H1 (cell line): Measurements from ENCODE around the gene DUSP12. TPM values are rescaled to one million over a fixed set of nuclear protein-coding genes. Genes with fewer than 3 reads are reported as not detected.

Experiments
- CTCF ChIA-PET: fragments of 300-600 bp; sonication (Branson Sonifier 250); formaldehyde crosslinking; loops from one replicate; lab custom pipeline; 2021; ENCODE audit not compliant: partially characterized antibody; lab: Charles Lee
- POLR2A ChIA-PET: fragments of 300-600 bp; sonication (Branson Sonifier 250); formaldehyde crosslinking; loops from one replicate; lab custom pipeline; 2021; ENCODE audit warnings: inconsistent platforms; ENCODE audit not compliant: partially characterized antibody; lab: Charles Lee
- DNase-seq, 2 experiments: peaks; one replicate each; pipeline versions ENCODE4 v3.0.0 to v3.0.0-alpha.2; 2010 to 2022; ENCODE audit warnings: low spot score in 2 of 2, low read depth in 1 of 2, mixed read lengths in 1 of 2
- FAIRE-seq: peaks from 2 replicates; lab custom pipeline; 2011; peaks lifted over from hg19 to GRCh38; lab: Jason Lieb, UNC
- H2AFZ ChIP-seq: 2 replicates; pipeline ENCODE4 v1.8.1; 2012; ENCODE audit warnings: low read length, inconsistent platforms
- H2AK5ac ChIP-seq: 2 replicates; pipeline ENCODE4 v1.6.1; 2013; ENCODE audit warnings: low read depth, low read length
- H2BK120ac ChIP-seq: replicated peaks from 2 replicates; pipeline ENCODE3; 2013; ENCODE audit warnings: low read depth, low read length, inconsistent platforms
- H2BK12ac ChIP-seq: 2 replicates; pipeline ENCODE4 v1.6.1; 2013; ENCODE audit warnings: low read depth, low read length
- H2BK15ac ChIP-seq: 2 replicates; pipeline ENCODE4 v1.6.1; 2013; ENCODE audit warnings: low read length
- H2BK20ac ChIP-seq: 2 replicates; pipeline ENCODE4 v1.6.1; 2013; ENCODE audit warnings: low read length
- H2BK5ac ChIP-seq: 2 replicates; pipeline ENCODE4 v1.6.1; 2013; ENCODE audit warnings: low read depth, low read length
- H3K14ac ChIP-seq: 2 replicates; pipeline ENCODE4 v1.6.1; 2013; ENCODE audit warnings: inconsistent platforms; ENCODE audit not compliant: insufficient read length
- H3K18ac ChIP-seq: 2 replicates; pipeline ENCODE4 v1.6.1; 2013; ENCODE audit warnings: low read length; ENCODE audit errors: extremely low read depth
- H3K23ac ChIP-seq: 2 replicates; pipeline ENCODE4 v1.6.1; 2013; ENCODE audit warnings: inconsistent platforms; ENCODE audit not compliant: insufficient read length
- H3K23me2 ChIP-seq: 2 replicates; pipeline ENCODE4 v1.6.1; 2013; ENCODE audit warnings: low read depth, low read length
- H3K27ac ChIP-seq: 2 replicates; pipeline ENCODE4 v1.6.1; 2011; ENCODE audit warnings: low read depth, low read length, inconsistent platforms
- H3K27me3 ChIP-seq, 4 experiments: replicated peaks in 1 of 4; 1 replicate in 1 of 4; 2 replicates in 3 of 4; pipeline versions ENCODE4 v1.6.1 to v1.8.1; 2011 to 2013; ENCODE audit warnings: low read length in 3 of 4, mild to moderate bottlenecking in 3 of 4, inconsistent platforms in 2 of 4, mixed read lengths in 2 of 4, moderate library complexity in 1 of 4; ENCODE audit not compliant: control insufficient read depth in 3 of 4, insufficient read depth in 3 of 4; ENCODE audit errors: extremely low read depth in 1 of 4
- H3K36me3 ChIP-seq, 4 experiments: 2 replicates each; pipeline versions ENCODE4 v1.6.1 to v1.8.1; 2011 to 2013; ENCODE audit warnings: mild to moderate bottlenecking in 4 of 4, low read length in 3 of 4, moderate library complexity in 2 of 4, control low read depth in 1 of 4, inconsistent platforms in 1 of 4; ENCODE audit not compliant: insufficient read depth in 4 of 4, control insufficient read depth in 2 of 4
- H3K4ac ChIP-seq: replicated peaks from 2 replicates; pipeline ENCODE3; 2013; ENCODE audit warnings: low read length, low read depth, mixed read lengths, inconsistent platforms; ENCODE audit not compliant: insufficient read length
- H3K4me1 ChIP-seq, 4 experiments: replicated peaks in 1 of 4; 1 replicate in 1 of 4; 2 replicates in 3 of 4; pipeline versions ENCODE4 v1.6.1 to v1.8.1; 2011 to 2013; ENCODE audit warnings: low read length in 3 of 4, inconsistent platforms in 2 of 4, mixed read lengths in 1 of 4; ENCODE audit not compliant: insufficient read depth in 4 of 4, control insufficient read depth in 3 of 4
- H3K4me2 ChIP-seq, 2 experiments: 2 replicates each; pipeline versions ENCODE4 v1.6.1 to v1.8.1; 2011 to 2013; ENCODE audit warnings: low read depth in 2 of 2, low read length in 2 of 2, control low read depth in 1 of 2, inconsistent platforms in 1 of 2, mild to moderate bottlenecking in 1 of 2; ENCODE audit not compliant: insufficient read depth in 1 of 2
- H3K4me3 ChIP-seq, 4 experiments: fragments of 200-600, 300-600 bp in 1 of 4; sonication (generic), shearing (Covaris generic), sonication (Bioruptor Twin) in 1 of 4; 2 replicates each; pipeline versions ENCODE4 v1.5.1 to v1.8.1; 2011 to 2016; ENCODE audit warnings: low read length in 4 of 4, low read depth in 3 of 4, control low read depth in 2 of 4, inconsistent platforms in 2 of 4, mild to moderate bottlenecking in 2 of 4, mixed read lengths in 1 of 4, moderate library complexity in 1 of 4; ENCODE audit not compliant: insufficient read depth in 2 of 4; ENCODE audit errors: extremely low read depth in 1 of 4
- H3K56ac ChIP-seq: replicated peaks from 2 replicates; pipeline ENCODE3; 2013; ENCODE audit warnings: low read depth, mild to moderate bottlenecking, mixed read lengths, low read length, inconsistent platforms; ENCODE audit not compliant: insufficient read length
- H3K79me1 ChIP-seq: 2 replicates; pipeline ENCODE4 v1.6.1; 2013; ENCODE audit warnings: low read depth, low read length, control low read depth
- H3K79me2 ChIP-seq, 2 experiments: 2 replicates each; pipeline versions ENCODE4 v1.6.1 to v1.8.1; 2012 to 2013; ENCODE audit warnings: low read length in 2 of 2, mild to moderate bottlenecking in 2 of 2, inconsistent platforms in 1 of 2; ENCODE audit not compliant: insufficient read depth in 2 of 2, control insufficient read depth in 1 of 2
- H3K9ac ChIP-seq, 4 experiments: replicated peaks in 1 of 4; 1 replicate in 1 of 4; 2 replicates in 3 of 4; pipeline versions ENCODE4 v1.6.1 to v1.8.1; 2011 to 2013; ENCODE audit warnings: low read depth in 3 of 4, low read length in 3 of 4, control low read depth in 2 of 4, mild to moderate bottlenecking in 2 of 4, moderate library complexity in 2 of 4, inconsistent platforms in 1 of 4; ENCODE audit errors: extremely low read depth in 1 of 4
- H3K9me3 ChIP-seq, 2 experiments: 2 replicates each; pipeline versions ENCODE4 v1.6.1 to v1.8.1; 2012 to 2013; ENCODE audit warnings: mild to moderate bottlenecking in 2 of 2, moderate library complexity in 2 of 2, control low read depth in 1 of 2, inconsistent platforms in 1 of 2, low read depth in 1 of 2, low read length in 1 of 2, mixed read lengths in 1 of 2; ENCODE audit not compliant: insufficient read depth in 2 of 2
- H4K20me1 ChIP-seq, 2 experiments: replicated peaks in 1 of 2; 2 replicates each; pipeline versions ENCODE3 to v1.8.1; 2011 to 2013; ENCODE audit warnings: inconsistent platforms in 2 of 2, low read length in 2 of 2, mild to moderate bottlenecking in 1 of 2; ENCODE audit not compliant: insufficient read depth in 2 of 2, control insufficient read depth in 1 of 2
- H4K5ac ChIP-seq: 2 replicates; pipeline ENCODE4 v1.6.1; 2013; ENCODE audit warnings: low read length, low read depth, mixed read lengths, inconsistent platforms; ENCODE audit not compliant: insufficient read length
- H4K8ac ChIP-seq: 2 replicates; pipeline ENCODE4 v1.8.0; 2013; ENCODE audit warnings: mild to moderate bottlenecking, moderate library complexity, low read length, inconsistent platforms; ENCODE audit not compliant: insufficient read depth; ENCODE audit errors: extremely low read depth
- H4K91ac ChIP-seq: replicated peaks from 2 replicates; pipeline ENCODE3; 2013; ENCODE audit warnings: low read length, mixed read lengths, inconsistent platforms; ENCODE audit not compliant: insufficient read length
- ASH2L ChIP-seq: fragments of 200-600, 300-600 bp; sonication (generic); IDR thresholded peaks from one replicate; pipeline ENCODE4 v1.7.1; 2017; ENCODE audit warnings: low read length
- BRCA1 ChIP-seq: IDR thresholded peaks from 2 replicates; pipeline ENCODE4 v1.6.1; 2012; ENCODE audit warnings: low read depth, low read length, improper control_type of control experiment
- CREB1 ChIP-seq: IDR thresholded peaks from 2 replicates; pipeline ENCODE4 v1.6.1; 2012; ENCODE audit warnings: inconsistent platforms
- FOSL1 ChIP-seq: IDR thresholded peaks from 2 replicates; pipeline ENCODE4 v1.6.1; 2011; ENCODE audit warnings: mild to moderate bottlenecking, low read depth, low read length, moderate library complexity; ENCODE audit not compliant: insufficient read depth
- GABPA ChIP-seq: IDR thresholded peaks from 2 replicates; pipeline ENCODE4 v1.6.1; 2011; ENCODE audit warnings: mild to moderate bottlenecking, low read length, moderate library complexity, borderline replicate concordance; ENCODE audit not compliant: insufficient read depth
- HDAC2 ChIP-seq, 2 experiments: fragments of 300-600 bp in 1 of 2; sonication (generic) in 1 of 2; IDR thresholded peaks; 2 replicates each; pipeline ENCODE4 v1.6.1; 2011 to 2012; ENCODE audit warnings: low read depth in 2 of 2, low read length in 2 of 2, mild to moderate bottlenecking in 2 of 2, moderate library complexity in 2 of 2, borderline replicate concordance in 1 of 2, inconsistent platforms in 1 of 2
- HDAC6 ChIP-seq: IDR thresholded peaks from one replicate; pipeline ENCODE4 v1.7.1; 2012; ENCODE audit warnings: low read depth, mild to moderate bottlenecking, inconsistent platforms, low read length, moderate library complexity
- KDM1A ChIP-seq: fragments of 200-600, 300-600 bp; sonication (generic); IDR thresholded peaks from 2 replicates; pipeline ENCODE4 v1.7.1; 2016; ENCODE audit warnings: mild to moderate bottlenecking, low read length, borderline replicate concordance
- MAFK ChIP-seq: IDR thresholded peaks from 2 replicates; pipeline ENCODE4 v1.6.1; 2012; ENCODE audit warnings: low read depth, mild to moderate bottlenecking, improper control_type of control experiment, low read length
- MAX ChIP-seq: IDR thresholded peaks from 2 replicates; pipeline ENCODE4 v1.6.1; 2012; ENCODE audit warnings: inconsistent platforms
- NANOG ChIP-seq: IDR thresholded peaks from 2 replicates; pipeline ENCODE4 v1.6.1; 2011; ENCODE audit warnings: low read length, low read depth, mild to moderate bottlenecking, inconsistent platforms; ENCODE audit not compliant: insufficient read depth, poor library complexity, severe bottlenecking
- RFX5 ChIP-seq: IDR thresholded peaks from 2 replicates; pipeline ENCODE4 v1.6.1; 2011; ENCODE audit warnings: low read depth, low read length, improper control_type of control experiment, borderline replicate concordance
- TAF1 ChIP-seq: IDR thresholded peaks from 2 replicates; pipeline ENCODE4 v1.6.1; 2011; ENCODE audit warnings: mild to moderate bottlenecking, low read depth, low read length
- ZNF274 ChIP-seq: IDR thresholded peaks from 2 replicates; pipeline ENCODE4 v1.7.0; 2012; ENCODE audit warnings: low read length, borderline replicate concordance; ENCODE audit errors: extremely low read depth
- WGBS, 2 experiments: shearing (Covaris generic) in 1 of 2; methylation state at CpG; one replicate each; pipeline versions ENCODE4 v1.1.6 to v1.1.7; 2013 to 2015; ENCODE audit warnings: low lambda C conversion rate in 2 of 2, mixed read lengths in 2 of 2, inconsistent platforms in 1 of 2, low coverage in 1 of 2, missing lambda C conversion rate in 1 of 2; ENCODE audit not compliant: insufficient replicate concordance in 2 of 2, insufficient coverage in 1 of 2, insufficient read length in 1 of 2; ENCODE audit errors: extremely low coverage in 1 of 2, missing lambda C conversion rate in 1 of 2; 5-methylcytosine and 5-hydroxymethylcytosine counted together
- polyA plus RNA-seq, 7 experiments: library from polyadenylated mRNA; depleted of rRNA in 3 of 7; stranded (reverse) in 5 of 7; unstranded in 2 of 7; fragments of >200 nt in 5 of 7; fragments of 200-250 nt in 2 of 7; gene quantifications; 1 replicate in 5 of 7; 2 replicates in 1 of 7; 4 replicates in 1 of 7; pipeline versions ENCODE4 v1.2.1 to v1.2.3, GENCODE V29; 2011 to 2013; ENCODE audit warnings: missing spikeins in 2 of 7, mixed read lengths in 2 of 7
- total RNA-seq: library from RNA; stranded (reverse); fragmentation: NEBNext Ultra II Directional; extraction: Animal tissue kit (Norgen Biotek cat#: 25700); gene quantifications from 2 replicates; pipeline ENCODE4 v1.2.1, GENCODE V29; 2021

Gene DUSP12
- total and polyA plus RNA-seq, 2 of the 8 experiments (the other 6 are each of a cell fraction or from before 2014, with no cell fraction given): 27.6 to 33.9 TPM

DNA sequence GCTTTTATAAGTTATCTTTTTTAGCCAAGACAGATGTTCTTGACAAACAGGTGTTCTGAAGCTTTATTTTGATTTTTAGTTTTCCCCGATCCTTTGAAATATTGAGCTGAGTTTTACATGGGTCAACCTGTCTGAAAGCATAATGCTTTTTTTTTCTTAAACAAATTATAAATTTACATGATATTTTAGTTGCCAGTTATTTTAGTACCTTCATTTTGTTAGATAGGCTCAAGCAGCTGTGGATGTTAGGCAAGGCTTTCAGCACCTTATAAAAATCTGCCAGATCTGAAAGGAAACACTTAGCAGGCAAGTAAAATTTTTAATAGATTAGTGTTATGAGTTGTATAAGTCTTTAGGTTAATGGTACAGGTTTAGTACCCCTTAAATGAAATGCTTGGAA lies 50.2 kb downstream of the DUSP12 start:
- no peak overlapping the region for H3K56ac ChIP-seq
- H3K4ac ChIP-seq: no peak overlapping the region
- no peaks in the 10 kb centered on the region for H3K79me2 ChIP-seq
- no peaks in the 10 kb centered on the region for H3K23me2 ChIP-seq
- 85% methylated on average over 1 of the region's 1 CpG; no CpG with 5 or more reads in 1 of the 2 experiments for WGBS, 2 experiments
- no peaks in the 10 kb centered on the region; a peak in 1 of 8 replicates for H3K36me3 ChIP-seq
- no peak overlapping the region for H3K23ac ChIP-seq
- DNase-seq (no peak), FAIRE-seq (no peak)
- no peaks in the 10 kb centered on the region for H3K27me3 ChIP-seq
- H3K4me1 ChIP-seq: peaks cover 0 to 4% (median 0%) of the 10 kb centered on the region in 4 experiments; a peak in 1 of 7 replicates
- H3K79me1 ChIP-seq: no peaks in the 10 kb centered on the region
- H2BK5ac ChIP-seq: no peak overlapping the region
- H3K9ac ChIP-seq: no peak overlapping the region
- H2BK12ac ChIP-seq: no peak overlapping the region
- H2BK20ac ChIP-seq: no peak overlapping the region
- H3K14ac ChIP-seq: no peak overlapping the region
- no peak overlapping the region for H2AFZ ChIP-seq
- H4K20me1 ChIP-seq: no peaks in the 10 kb centered on the region
- no peak overlapping the region for H4K91ac ChIP-seq
- no peaks in the 10 kb centered on the region; a peak in 1 of 4 replicates for H3K9me3 ChIP-seq
- no peak overlapping the region for H2BK15ac ChIP-seq
- no peak overlapping the region for H4K5ac ChIP-seq
- no peak overlapping the region for H3K4me3 ChIP-seq
- no peak overlapping the region for H3K4me2 ChIP-seq
- ChIA-PET POLR2A (no interaction called here), CTCF (interaction anchor here (1.0 to 10.0 kb wide), 2 partner anchors 69 to 236 kb away, joined by 4 to 180 read pairs; no protein-coding TSS in a partner anchor)
- no peak overlapping the region for H3K18ac ChIP-seq
- H4K8ac ChIP-seq: no peak overlapping the region
- TF ChIP-seq ASH2L (no peak), BRCA1 (no peak), FOSL1 (no peak), ZNF274 (no peak), NANOG (no peak), HDAC6 (no peak), GABPA (no peak), CREB1 (no peak), HDAC2 (IDR thresholded peaks at IDR 0.05; ENCODE audit: borderline replicate concordance in 1 of 2, low read depth in 2 of 2, low read length in 2 of 2) (no peak), MAX (no peak), KDM1A (no peak), RFX5 (no peak), TAF1 (no peak), MAFK (no peak)
- H3K27ac ChIP-seq: no peak overlapping the region
- H2AK5ac ChIP-seq: no peak overlapping the region
- no peak overlapping the region for H2BK120ac ChIP-seq
